ENCODE measurements around the gene OLFML2A. TPM values are rescaled to one million over a fixed set of nuclear protein-coding genes. Genes with fewer than 3 reads are reported as not detected.

The OLFML2A gene
- polyA plus RNA-seq, 1 donor from 2014 or later: 0.15 TPM

GRCh38 chr9:124760719-124761118, 16.2 kb upstream of the OLFML2A start:
- peaks cover 27% of the 10 kb centered on the region for H3K79me2 ChIP-seq (replicated peaks; ENCODE audit: insufficient read depth, low read length)

GRCh38 chr9:124761196-124761595, 15.7 kb upstream of the OLFML2A start:
- no peak overlapping the region for H3K27ac ChIP-seq (ENCODE audit: low read length)
- no peaks in the 10 kb centered on the region for H3K27me3 ChIP-seq (ENCODE audit: insufficient read depth, low read depth, low read length)
- H3K4me2 ChIP-seq (ENCODE audit: low read length): no peak overlapping the region
- H3K79me2 ChIP-seq (replicated peaks; ENCODE audit: insufficient read depth, low read length): peaks cover 32% of the 10 kb centered on the region
- no peaks in the 10 kb centered on the region for H4K20me1 ChIP-seq (ENCODE audit: insufficient read depth)
- H2AFZ ChIP-seq (ENCODE audit: low read depth, low read length): no peak overlapping the region
- H3K4me3 ChIP-seq (ENCODE audit: low read length): no peak overlapping the region
- no peaks in the 10 kb centered on the region for H3F3A ChIP-seq (ENCODE audit: insufficient read depth, low read length, poor library complexity, severe bottlenecking)
- no peaks in the 10 kb centered on the region for H3K36me3 ChIP-seq (ENCODE audit: insufficient read depth, low read length)
- H3K9me2 ChIP-seq (ENCODE audit: insufficient read depth, low read length): no peaks in the 10 kb centered on the region
- no peaks in the 10 kb centered on the region for H3K9me3 ChIP-seq (ENCODE audit: low read length)
- H3K9ac ChIP-seq (ENCODE audit: low read length): no peak overlapping the region
- TF ChIP-seq, protein P1, sequence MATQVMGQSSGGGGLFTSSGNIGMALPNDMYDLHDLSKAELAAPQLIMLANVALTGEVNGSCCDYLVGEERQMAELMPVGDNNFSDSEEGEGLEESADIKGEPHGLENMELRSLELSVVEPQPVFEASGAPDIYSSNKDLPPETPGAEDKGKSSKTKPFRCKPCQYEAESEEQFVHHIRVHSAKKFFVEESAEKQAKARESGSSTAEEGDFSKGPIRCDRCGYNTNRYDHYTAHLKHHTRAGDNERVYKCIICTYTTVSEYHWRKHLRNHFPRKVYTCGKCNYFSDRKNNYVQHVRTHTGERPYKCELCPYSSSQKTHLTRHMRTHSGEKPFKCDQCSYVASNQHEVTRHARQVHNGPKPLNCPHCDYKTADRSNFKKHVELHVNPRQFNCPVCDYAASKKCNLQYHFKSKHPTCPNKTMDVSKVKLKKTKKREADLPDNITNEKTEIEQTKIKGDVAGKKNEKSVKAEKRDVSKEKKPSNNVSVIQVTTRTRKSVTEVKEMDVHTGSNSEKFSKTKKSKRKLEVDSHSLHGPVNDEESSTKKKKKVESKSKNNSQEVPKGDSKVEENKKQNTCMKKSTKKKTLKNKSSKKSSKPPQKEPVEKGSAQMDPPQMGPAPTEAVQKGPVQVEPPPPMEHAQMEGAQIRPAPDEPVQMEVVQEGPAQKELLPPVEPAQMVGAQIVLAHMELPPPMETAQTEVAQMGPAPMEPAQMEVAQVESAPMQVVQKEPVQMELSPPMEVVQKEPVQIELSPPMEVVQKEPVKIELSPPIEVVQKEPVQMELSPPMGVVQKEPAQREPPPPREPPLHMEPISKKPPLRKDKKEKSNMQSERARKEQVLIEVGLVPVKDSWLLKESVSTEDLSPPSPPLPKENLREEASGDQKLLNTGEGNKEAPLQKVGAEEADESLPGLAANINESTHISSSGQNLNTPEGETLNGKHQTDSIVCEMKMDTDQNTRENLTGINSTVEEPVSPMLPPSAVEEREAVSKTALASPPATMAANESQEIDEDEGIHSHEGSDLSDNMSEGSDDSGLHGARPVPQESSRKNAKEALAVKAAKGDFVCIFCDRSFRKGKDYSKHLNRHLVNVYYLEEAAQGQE (IDR thresholded peaks at IDR 0.05; ENCODE audit: borderline replicate concordance): no peak
- TF ChIP-seq MXI1 (conservative IDR thresholded peaks at IDR 0.05; ENCODE audit: poor library complexity, severe bottlenecking) (no peak), RAD21 (conservative IDR thresholded peaks at IDR 0.05) (no peak), SMC3 (conservative IDR thresholded peaks at IDR 0.05; ENCODE audit: poor library complexity) (no peak), EP300 (conservative IDR thresholded peaks at IDR 0.05; ENCODE audit: poor library complexity, severe bottlenecking) (no peak), TAF1 (IDR thresholded peaks at IDR 0.05; ENCODE audit: low read depth) (no peak), POLR2AphosphoS5 (IDR thresholded peaks at IDR 0.05) (no peak), EZH2 (IDR thresholded peaks at IDR 0.05; ENCODE audit: borderline replicate concordance, insufficient read depth, low read length, poor library complexity, severe bottlenecking) (no peak)
- TF ChIP-seq, protein P2, sequence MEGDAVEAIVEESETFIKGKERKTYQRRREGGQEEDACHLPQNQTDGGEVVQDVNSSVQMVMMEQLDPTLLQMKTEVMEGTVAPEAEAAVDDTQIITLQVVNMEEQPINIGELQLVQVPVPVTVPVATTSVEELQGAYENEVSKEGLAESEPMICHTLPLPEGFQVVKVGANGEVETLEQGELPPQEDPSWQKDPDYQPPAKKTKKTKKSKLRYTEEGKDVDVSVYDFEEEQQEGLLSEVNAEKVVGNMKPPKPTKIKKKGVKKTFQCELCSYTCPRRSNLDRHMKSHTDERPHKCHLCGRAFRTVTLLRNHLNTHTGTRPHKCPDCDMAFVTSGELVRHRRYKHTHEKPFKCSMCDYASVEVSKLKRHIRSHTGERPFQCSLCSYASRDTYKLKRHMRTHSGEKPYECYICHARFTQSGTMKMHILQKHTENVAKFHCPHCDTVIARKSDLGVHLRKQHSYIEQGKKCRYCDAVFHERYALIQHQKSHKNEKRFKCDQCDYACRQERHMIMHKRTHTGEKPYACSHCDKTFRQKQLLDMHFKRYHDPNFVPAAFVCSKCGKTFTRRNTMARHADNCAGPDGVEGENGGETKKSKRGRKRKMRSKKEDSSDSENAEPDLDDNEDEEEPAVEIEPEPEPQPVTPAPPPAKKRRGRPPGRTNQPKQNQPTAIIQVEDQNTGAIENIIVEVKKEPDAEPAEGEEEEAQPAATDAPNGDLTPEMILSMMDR (IDR thresholded peaks at IDR 0.05; ENCODE audit: poor library complexity, severe bottlenecking): no peak

More at GRCh38 chr9:124760719-124761118, 16.2 kb upstream of the OLFML2A start:
- Histone ChIP-seq H3F3A (ENCODE audit: insufficient read depth, low read length, poor library complexity, severe bottlenecking) (no peaks in the 10 kb centered on the region), H3K27me3 (ENCODE audit: insufficient read depth, low read depth, low read length) (no peaks in the 10 kb centered on the region), H3K9me2 (ENCODE audit: insufficient read depth, low read length) (no peaks in the 10 kb centered on the region), H3K4me2 (ENCODE audit: low read length) (no peak overlapping the region), H4K20me1 (ENCODE audit: insufficient read depth) (no peaks in the 10 kb centered on the region), H3K4me3 (ENCODE audit: low read length) (no peak overlapping the region), H3K27ac (ENCODE audit: low read length) (no peak overlapping the region), H3K36me3 (ENCODE audit: insufficient read depth, low read length) (no peaks in the 10 kb centered on the region), H3K9me3 (ENCODE audit: low read length) (no peaks in the 10 kb centered on the region), H3K9ac (ENCODE audit: low read length) (no peak overlapping the region), H2AFZ (ENCODE audit: low read depth, low read length) (no peak overlapping the region)
- TF ChIP-seq TAF1 (IDR thresholded peaks at IDR 0.05; ENCODE audit: low read depth): no peak

DNA sequence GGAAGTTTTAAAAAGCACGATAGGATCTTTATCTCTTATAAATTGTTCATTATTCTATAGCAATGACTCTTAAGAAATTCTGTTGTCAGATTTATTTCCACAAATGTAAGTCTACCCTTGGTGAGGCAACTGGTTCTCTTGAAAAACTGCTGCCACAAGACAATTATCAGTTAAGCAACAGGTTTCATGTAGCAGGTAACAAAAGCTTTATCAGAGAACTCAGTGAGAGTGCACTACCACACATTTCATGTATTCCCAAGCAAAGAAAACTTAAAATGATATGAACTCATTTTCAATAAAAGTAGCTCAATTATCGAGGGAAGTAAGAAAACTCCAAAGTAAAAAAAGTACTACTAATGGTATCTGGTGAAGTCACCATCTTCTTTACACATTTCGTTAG, 15.2 kb upstream of the OLFML2A start:
- H3K9me2 ChIP-seq (ENCODE audit: insufficient read depth, low read length): no peaks in the 10 kb centered on the region
- TF ChIP-seq MXI1 (conservative IDR thresholded peaks at IDR 0.05; ENCODE audit: poor library complexity, severe bottlenecking): no peak
- no peak for TF ChIP-seq SMC3 (conservative IDR thresholded peaks at IDR 0.05; ENCODE audit: poor library complexity)
- TF ChIP-seq POLR2AphosphoS5 (IDR thresholded peaks at IDR 0.05): no peak
- no peak overlapping the region for H3K4me2 ChIP-seq (ENCODE audit: low read length)
- H3F3A ChIP-seq (ENCODE audit: insufficient read depth, low read length, poor library complexity, severe bottlenecking): no peaks in the 10 kb centered on the region
- H3K9me3 ChIP-seq (ENCODE audit: low read length): no peaks in the 10 kb centered on the region
- no peaks in the 10 kb centered on the region for H3K27me3 ChIP-seq (ENCODE audit: insufficient read depth, low read depth, low read length)
- no peak overlapping the region for H3K4me3 ChIP-seq (ENCODE audit: low read length)
- peaks cover 32% of the 10 kb centered on the region for H3K79me2 ChIP-seq (replicated peaks; ENCODE audit: insufficient read depth, low read length)
- no peaks in the 10 kb centered on the region for H3K36me3 ChIP-seq (ENCODE audit: insufficient read depth, low read length)
- H4K20me1 ChIP-seq (ENCODE audit: insufficient read depth): no peaks in the 10 kb centered on the region
- H2AFZ ChIP-seq (ENCODE audit: low read depth, low read length): no peak overlapping the region
- no peak overlapping the region for H3K9ac ChIP-seq (ENCODE audit: low read length)
- no peak overlapping the region for H3K27ac ChIP-seq (ENCODE audit: low read length)

All from neural cell (in vitro differentiated cells).